HepG2 (cell line): ENCODE data around the gene WSB1. TPM values are rescaled to one million over a fixed set of nuclear protein-coding genes. Genes with fewer than 3 reads are reported as not detected.

Experiments used
- ARID3A ChIP-seq: IDR thresholded peaks from 2 replicates; pipeline ENCODE4 v1.6.1; 2012; ENCODE audit warnings: low read depth, low read length, improper control_type of control experiment
- ATF1 ChIP-seq: IDR thresholded peaks from 2 replicates; pipeline ENCODE4 v1.6.1; 2016; ENCODE audit warnings: mild to moderate bottlenecking, control low read depth
- DNMT3B ChIP-seq: conservative IDR thresholded peaks from 2 replicates; pipeline ENCODE4 v1.6.1; 2016; ENCODE audit warnings: missing biosample characterization, control low read depth
- GABPA ChIP-seq, 2 experiments: IDR thresholded peaks; 2 replicates each; pipeline ENCODE4 v1.6.1; 2011 to 2016; ENCODE audit warnings: low read depth in 2 of 2, low read length in 1 of 2, missing biosample characterization in 1 of 2, missing genetic modification characterization in 1 of 2
- HMG20A ChIP-seq: IDR thresholded peaks from 2 replicates; pipeline ENCODE4 v1.6.1; 2016; ENCODE audit warnings: borderline replicate concordance
- MYPOP ChIP-seq: sonication (generic); formaldehyde crosslinking; IDR thresholded peaks from 2 replicates; pipeline ENCODE4 v1.8.1; 2023; ENCODE audit warnings: mild to moderate bottlenecking, moderate library complexity, missing genetic modification reagents
- PHB2 ChIP-seq: fragments of 450-650 bp; IDR thresholded peaks from 2 replicates; pipeline ENCODE4 v1.6.1; 2018; ENCODE audit not compliant: partially characterized antibody
- PHF20 ChIP-seq: sonication (generic); formaldehyde crosslinking; IDR thresholded peaks from 2 replicates; pipeline ENCODE4 v1.5.0; 2020; ENCODE audit warnings: mild to moderate bottlenecking, missing genetic modification reagents
- RERE ChIP-seq: IDR thresholded peaks from 2 replicates; pipeline ENCODE4 v1.6.1; 2016; ENCODE audit warnings: low read depth, missing genetic modification reagents, missing compliant biosample characterization
- U2AF2 ChIP-seq: fragments of 200-400 bp; formaldehyde crosslinking; IDR thresholded peaks from 2 replicates; pipeline ENCODE4 v1.6.1; 2017; ENCODE audit warnings: low read depth, mild to moderate bottlenecking, low read length
- ZBTB49 ChIP-seq: sonication (generic); formaldehyde crosslinking; IDR thresholded peaks from 2 replicates; pipeline ENCODE4 v1.4.0; 2020; ENCODE audit warnings: missing genetic modification reagents, borderline replicate concordance
- ZIK1 ChIP-seq: sonication (generic); formaldehyde crosslinking; IDR thresholded peaks from 2 replicates; pipeline ENCODE4 v1.5.0; 2020; ENCODE audit warnings: mild to moderate bottlenecking, low read depth, missing genetic modification reagents, borderline replicate concordance
- ZMYM3 ChIP-seq: sonication (generic); formaldehyde crosslinking; IDR thresholded peaks from 2 replicates; pipeline ENCODE4 v1.5.1; 2020; ENCODE audit warnings: mild to moderate bottlenecking, missing genetic modification reagents
- ZNF274 ChIP-seq: sonication (generic); formaldehyde crosslinking; IDR thresholded peaks from 2 replicates; pipeline ENCODE4 v1.5.1; 2020; ENCODE audit warnings: mild to moderate bottlenecking, missing genetic modification reagents
- ZNF503 ChIP-seq: sonication (generic); formaldehyde crosslinking; IDR thresholded peaks from 2 replicates; pipeline ENCODE4 v1.4.0; 2020; ENCODE audit warnings: missing genetic modification reagents
- polyA plus RNA-seq, 8 experiments: library from polyadenylated mRNA; depleted of rRNA in 3 of 8; stranded (reverse) in 7 of 8; unstranded in 1 of 8; fragments of >200 nt; fragmentation: Illumina TruSeq in 4 of 8; extraction: Trizol in 4 of 8; gene quantifications; 2 replicates each; pipeline versions ENCODE4 v1.2.1 to v1.2.3, GENCODE V29; 2011 to 2016; ENCODE audit warnings: low read depth in 4 of 8, missing spikeins in 1 of 8, mixed read lengths in 1 of 8; ENCODE audit not compliant: insufficient read depth in 1 of 8
- total RNA-seq, 5 experiments: library from RNA; depleted of rRNA; stranded (reverse); fragments of >200 nt; fragmentation: Illumina TruSeq; extraction: Trizol; gene quantifications; 2 replicates each; pipeline ENCODE4 v1.2.3, GENCODE V29; 2016; ENCODE audit warnings: low read depth in 1 of 5

The WSB1 gene
- total and polyA plus RNA-seq, 2 of the 13 experiments (the other 11 are each of a cell fraction or from before 2014, with no cell fraction given): 81.3 to 294 TPM

GRCh38 chr17:27354051-27354490, 60.2 kb downstream of the WSB1 start (continued):
- TF ChIP-seq ARID3A (no peak), U2AF2 (no peak), PHB2 (no peak), PHF20 (0 out of 2 replicates have a peak, but pooled peaks have one; percentile 6), ZBTB49 (CRISPR knock-in tag) (no peak), GABPA (IDR thresholded peaks at IDR 0.05; ENCODE audit: low read depth, low read length) (no peak), GABPA (CRISPR knock-in tag; IDR thresholded peaks at IDR 0.05; ENCODE audit: low read depth) (no peak), ZMYM3 (CRISPR knock-in tag) (no peak), RERE (CRISPR knock-in tag) (no peak), ZIK1 (CRISPR knock-in tag) (no peak), DNMT3B (CRISPR knock-in tag) (no peak), ZNF503 (no peak), ZNF274 (CRISPR knock-in tag) (0 out of 2 replicates have a peak, but pooled peaks have one; percentile 58), HMG20A (0 out of 2 replicates have a peak, but pooled peaks have one; percentile 17), ATF1 (no peak), MYPOP (CRISPR knock-in tag) (peak; percentile 6; the same call in 1 of the 2 replicates)
